HepG2 (cell line): Measurements from ENCODE around the gene HPS1. TPM values are rescaled to one million over a fixed set of nuclear protein-coding genes. Genes with fewer than 3 reads are reported as not detected.

Source experiments
- ATAC-seq: fragments of 200-7000 bp; cut with Tn5 transposase; 3 replicates; pipeline ENCODE4 v1.9.1; 2020; ENCODE audit warnings: mild to moderate bottlenecking, moderate library complexity
- BruUV-seq: library from RNA; stranded (reverse); fragments of 400-500 nt; replicated peaks from 2 replicates; lab custom pipeline; 2021; lab: Mats Ljungman, UMichigan
- CTCF ChIA-PET: fragments of 300-600 bp; formaldehyde crosslinking; extraction: SDS; loops from one replicate; lab custom pipeline; 2021; ENCODE audit warnings: low total read pairs, inconsistent platforms, low intra/inter-chr PET ratio; lab: Yijun Ruan, JAX
- POLR2A ChIA-PET: fragments of 350-600 bp; sonication (Branson Sonifier 250); formaldehyde crosslinking; loops from one replicate; lab custom pipeline; 2020; ENCODE audit warnings: antibody characterized with exemption, inconsistent platforms; lab: Yijun Ruan, JAX
- DNase-seq: peaks from one replicate; pipeline ENCODE4 v3.0.0-alpha.2; 2015; ENCODE audit warnings: low spot score
- FAIRE-seq: peaks from 3 replicates; lab custom pipeline; 2011; peaks lifted over from hg19 to GRCh38; lab: Jason Lieb, UNC
- H2AFZ ChIP-seq: one replicate; pipeline ENCODE4 v1.6.1; 2011; ENCODE audit warnings: low read length, inconsistent platforms
- H3K27ac ChIP-seq: fragments of 300-600 bp; 3 replicates; pipeline ENCODE4 v1.8.0; 2011; ENCODE audit warnings: mixed run types, mild to moderate bottlenecking, mixed read lengths, low read length, inconsistent platforms; ENCODE audit not compliant: insufficient read depth; ENCODE audit errors: extremely low read length
- H3K27me3 ChIP-seq, 2 experiments: fragments of 200-600 bp in 1 of 2; 2 replicates in 1 of 2; 3 replicates in 1 of 2; pipeline versions ENCODE4 v1.6.0 to v1.8.0; 2011; ENCODE audit warnings: low read length in 2 of 2, mild to moderate bottlenecking in 2 of 2, moderate library complexity in 2 of 2, inconsistent platforms in 1 of 2; ENCODE audit not compliant: insufficient read depth in 2 of 2, control insufficient read depth in 1 of 2
- H3K36me3 ChIP-seq, 2 experiments: fragments of 200-600 bp in 1 of 2; replicated peaks in 1 of 2; 2 replicates in 1 of 2; 3 replicates in 1 of 2; pipeline versions ENCODE4 v1.5.1 to v1.8.0; 2011; ENCODE audit warnings: low read length in 2 of 2, inconsistent platforms in 1 of 2; ENCODE audit not compliant: insufficient read depth in 2 of 2, control insufficient read depth in 1 of 2
- H3K4me1 ChIP-seq: 2 replicates; pipeline ENCODE4 v1.5.1; 2012; ENCODE audit warnings: low read length, inconsistent platforms; ENCODE audit not compliant: insufficient read depth
- H3K4me2 ChIP-seq: 2 replicates; pipeline ENCODE4 v1.6.0; 2011; ENCODE audit warnings: low read depth, low read length, inconsistent platforms
- H3K4me3 ChIP-seq, 3 experiments: fragments of 200-600 bp in 1 of 3; sonication (generic), shearing (Covaris generic) in 1 of 3; replicated peaks in 1 of 3; 2 replicates each; pipeline ENCODE4 v1.5.1; 2011 to 2016; ENCODE audit warnings: low read length in 3 of 3, inconsistent platforms in 2 of 3, low read depth in 2 of 3, mild to moderate bottlenecking in 2 of 3, control low read depth in 1 of 3, mixed read lengths in 1 of 3; ENCODE audit not compliant: insufficient read depth in 1 of 3
- H3K79me2 ChIP-seq: one replicate; pipeline ENCODE4 v1.6.1; 2011; ENCODE audit warnings: low read length, inconsistent platforms; ENCODE audit not compliant: insufficient read depth
- H3K9ac ChIP-seq: 2 replicates; pipeline ENCODE4 v1.6.0; 2011; ENCODE audit warnings: mild to moderate bottlenecking, low read depth, low read length, inconsistent platforms; ENCODE audit not compliant: insufficient read depth
- H3K9me3 ChIP-seq: 2 replicates; pipeline ENCODE4 v1.5.1; 2012; ENCODE audit warnings: mild to moderate bottlenecking, low read length
- H4K20me1 ChIP-seq: 2 replicates; pipeline ENCODE4 v1.6.0; 2011; ENCODE audit warnings: inconsistent platforms, mild to moderate bottlenecking, low read length, moderate library complexity; ENCODE audit not compliant: insufficient read depth
- ARID4A ChIP-seq: sonication (generic); formaldehyde crosslinking; IDR thresholded peaks from 2 replicates; pipeline ENCODE4 v1.5.0; 2020; ENCODE audit warnings: mild to moderate bottlenecking, missing genetic modification reagents, borderline replicate concordance
- CCDC6 ChIP-seq: sonication (generic); formaldehyde crosslinking; IDR thresholded peaks from 2 replicates; pipeline ENCODE4 v1.8.1; 2022; ENCODE audit warnings: mild to moderate bottlenecking, missing genetic modification reagents, moderate library complexity
- KDM2A ChIP-seq: sonication (generic); formaldehyde crosslinking; IDR thresholded peaks from 2 replicates; pipeline ENCODE4 v1.4.0; 2020; ENCODE audit warnings: low read depth, missing genetic modification reagents, borderline replicate concordance
- RELA ChIP-seq: sonication (generic); formaldehyde crosslinking; IDR thresholded peaks from 2 replicates; pipeline ENCODE4 v1.4.0; 2020; ENCODE audit warnings: missing genetic modification reagents
- RFX5 ChIP-seq: IDR thresholded peaks from 2 replicates; pipeline ENCODE4 v1.6.1; 2011; ENCODE audit warnings: low read depth, low read length, improper control_type of control experiment
- TBL1XR1 ChIP-seq: fragments of 150-350 bp; IDR thresholded peaks from 2 replicates; pipeline ENCODE4 v1.6.1; 2014; ENCODE audit warnings: borderline replicate concordance, low read length; ENCODE audit not compliant: partially characterized antibody
- ZNF18 ChIP-seq: sonication (generic); formaldehyde crosslinking; IDR thresholded peaks from 2 replicates; pipeline ENCODE4 v1.8.0; 2022; ENCODE audit warnings: mild to moderate bottlenecking, missing genetic modification reagents; ENCODE audit not compliant: insufficient replicate concordance
- ZNF556 ChIP-seq: sonication (generic); formaldehyde crosslinking; IDR thresholded peaks from 2 replicates; pipeline ENCODE4 v1.4.0; 2020; ENCODE audit warnings: mild to moderate bottlenecking, missing genetic modification reagents, borderline replicate concordance
- ZNF570 ChIP-seq: sonication (generic); formaldehyde crosslinking; IDR thresholded peaks from 2 replicates; pipeline ENCODE4 v1.4.0; 2020; ENCODE audit warnings: mild to moderate bottlenecking, missing genetic modification reagents, borderline replicate concordance
- ZNF580 ChIP-seq: IDR thresholded peaks from 2 replicates; pipeline ENCODE4 v1.6.1; 2016; ENCODE audit warnings: low read depth, borderline replicate concordance
- ZSCAN25 ChIP-seq: sonication (generic); formaldehyde crosslinking; IDR thresholded peaks from 2 replicates; pipeline ENCODE4 v1.8.0; 2022; ENCODE audit warnings: mild to moderate bottlenecking, missing genetic modification reagents
- WGBS: methylation state at CpG from one replicate; pipeline ENCODE4 v1.1.6; 2017; ENCODE audit warnings: low lambda C conversion rate; 5-methylcytosine and 5-hydroxymethylcytosine counted together
- in situ Hi-C: cut with HindIII; loops from 2 replicates; pipeline ENCODE4 v1.10.0; 2017; ENCODE audit warnings: low pct_unique_long_range_greater_than_20kb; ENCODE audit not compliant: extremely low pct_ligation_motif_present
- intact Hi-C: fragments of 100-400 bp; cut with micrococcal nuclease; formaldehyde crosslinking; loops from one replicate; pipeline ENCODE4 v1.10.0; 2022; ENCODE audit not compliant: unreplicated experiment
- polyA plus RNA-seq, 8 experiments: library from polyadenylated mRNA; depleted of rRNA in 3 of 8; stranded (reverse) in 7 of 8; unstranded in 1 of 8; fragments of >200 nt; fragmentation: Illumina TruSeq in 4 of 8; extraction: Trizol in 4 of 8; gene quantifications; 2 replicates each; pipeline versions ENCODE4 v1.2.1 to v1.2.3, GENCODE V29; 2011 to 2016; ENCODE audit warnings: low read depth in 4 of 8, missing spikeins in 1 of 8, mixed read lengths in 1 of 8; ENCODE audit not compliant: insufficient read depth in 1 of 8
- total RNA-seq, 5 experiments: library from RNA; depleted of rRNA; stranded (reverse); fragments of >200 nt; fragmentation: Illumina TruSeq; extraction: Trizol; gene quantifications; 2 replicates each; pipeline ENCODE4 v1.2.3, GENCODE V29; 2016; ENCODE audit warnings: low read depth in 1 of 5

The HPS1 gene
- total and polyA plus RNA-seq, 2 of the 13 experiments (the other 11 are each of a cell fraction or from before 2014, with no cell fraction given), result 24.6 to 25.8 TPM

GRCh38 chr10:98415731-98416119 lies 31.0 kb downstream of the HPS1 start:
- H2AFZ ChIP-seq, result no peak overlapping the region
- no peak for FAIRE-seq

More at GRCh38 chr10:98415731-98416119, 31.0 kb downstream of the HPS1 start:
- in situ Hi-C loops (no loop called here), intact Hi-C loops (no loop called here)
- Histone ChIP-seq H3K4me3 (peak overlapping the region in 1 of 3 experiments; percentile 81; a peak in 1 of 6 replicates), H4K20me1 (no peaks in the 10 kb centered on the region), H3K9ac (peak overlapping the region; percentile 80), H3K27me3 (no peaks in the 10 kb centered on the region), H3K4me2 (no peak overlapping the region; the same call in 1 of the 2 replicates), H3K79me2 (no peaks in the 10 kb centered on the region), H3K27ac (no peak overlapping the region), H3K36me3 (peaks cover 3 to 8% of the 10 kb centered on the region in 2 experiments; a peak in 3 of 5 replicates), H3K4me1 (peaks cover 18% of the 10 kb centered on the region), H3K9me3 (no peaks in the 10 kb centered on the region)
- CTCF ChIA-PET, result no interaction called here
- WGBS, result 72% methylated on average over 8 of the region's 8 CpGs
- ATAC-seq (no peak), DNase-seq (peak; percentile 12)
- TF ChIP-seq ARID4A (CRISPR knock-in tag) (no peak), RFX5 (no peak), CCDC6 (CRISPR knock-in tag) (no peak), ZSCAN25 (CRISPR knock-in tag) (no peak), ZNF556 (CRISPR knock-in tag) (no peak), KDM2A (CRISPR knock-in tag) (no peak), ZNF580 (CRISPR knock-in tag) (no peak), TBL1XR1 (no peak), ZNF18 (no peak), RELA (no peak), ZNF570 (CRISPR knock-in tag) (no peak)
- POLR2A ChIA-PET, result interaction anchor here (0.6 to 1.8 kb wide), 14 partner anchors 9 to 1206 kb away, joined by 3 to 29 read pairs (median 4); partner anchors contain the start of gene R3HCC1L
- BruUV-seq, result no TSS peak
